ENCODE measurements around the gene GLRA2.

Gene GLRA2

DNA sequence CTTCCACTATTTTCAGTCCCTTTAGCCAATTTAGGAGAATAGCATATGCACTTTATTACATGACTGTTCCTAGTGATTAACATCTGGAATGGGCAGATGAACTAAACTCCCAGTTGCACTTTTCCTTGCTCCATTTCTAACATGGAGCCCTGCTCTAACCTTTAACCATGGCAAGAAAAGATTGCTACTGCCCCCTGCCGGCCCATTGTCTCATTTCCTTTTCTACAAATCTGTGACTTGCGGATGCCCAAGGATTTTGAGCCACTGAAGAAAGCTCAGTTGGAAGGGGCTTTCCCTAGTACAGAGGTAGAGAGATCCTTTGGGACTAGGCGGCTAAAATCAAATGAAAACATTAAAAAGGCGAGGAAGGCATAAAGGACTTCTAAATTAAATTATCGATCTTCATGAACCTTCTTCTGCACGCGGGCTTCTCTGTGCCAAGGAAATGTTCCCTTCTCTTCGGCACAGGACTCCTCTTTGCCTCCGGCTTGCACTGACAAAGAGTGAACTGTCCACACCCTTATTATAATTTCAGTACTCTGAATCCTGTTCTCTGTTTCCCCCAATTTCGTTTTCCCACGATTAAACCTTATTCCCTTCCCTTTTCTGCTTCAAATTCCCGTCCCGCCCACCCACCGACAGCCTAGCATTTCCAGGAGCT is 577 bp upstream of the GLRA2 start:
- H3K9me3 ChIP-seq (ENCODE audit: insufficient read depth, low read depth, low read length): no peaks in the 10 kb centered on the region
- no peaks in the 10 kb centered on the region for H3K36me3 ChIP-seq (ENCODE audit: insufficient read depth, low read depth, low read length)
- H3K4me1 ChIP-seq (ENCODE audit: insufficient read depth, low read length): no peaks in the 10 kb centered on the region; the same call in 1 of the 2 replicates
- H3K27ac ChIP-seq (ENCODE audit: low read length): no peak overlapping the region
- no peak overlapping the region for H3K9ac ChIP-seq (ENCODE audit: low read depth, low read length)
- H3K27me3 ChIP-seq (ENCODE audit: insufficient read depth, low read length): no peaks in the 10 kb centered on the region
- peak overlapping the region; percentile 57; the same call in 1 of the 2 replicates for H3K4me3 ChIP-seq (ENCODE audit: low read length)

DNA sequence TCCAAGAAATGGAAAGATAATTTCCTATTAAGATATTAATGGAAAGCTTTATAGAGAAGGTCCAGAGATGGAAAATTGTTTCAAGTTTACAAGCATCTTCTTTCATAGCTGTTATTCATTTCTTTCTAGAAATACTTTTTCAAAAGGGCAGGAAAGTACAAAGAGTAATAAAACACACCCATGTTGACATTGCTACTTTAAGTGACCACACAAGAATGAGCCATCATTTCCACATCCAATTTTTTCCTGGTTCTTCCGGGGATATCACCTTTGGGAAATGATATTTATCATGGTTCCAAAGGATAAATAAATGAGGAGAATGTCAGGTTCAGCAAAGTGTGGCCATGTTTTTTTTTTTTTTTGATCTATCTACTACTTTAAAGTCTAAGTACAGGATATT is 4.5 kb downstream of the GLRA2 start:
- H3K9me3 ChIP-seq (ENCODE audit: insufficient read depth, low read depth, low read length): no peaks in the 10 kb centered on the region
- H3K4me1 ChIP-seq (ENCODE audit: insufficient read depth, low read length): no peaks in the 10 kb centered on the region
- H3K27ac ChIP-seq (ENCODE audit: low read length): no peak overlapping the region
- no peak overlapping the region for H3K9ac ChIP-seq (ENCODE audit: low read depth, low read length)
- no peaks in the 10 kb centered on the region for H3K36me3 ChIP-seq (ENCODE audit: insufficient read depth, low read depth, low read length)
- no peaks in the 10 kb centered on the region for H3K27me3 ChIP-seq (ENCODE audit: insufficient read depth, low read length)
- no peak overlapping the region for H3K4me3 ChIP-seq (ENCODE audit: low read length)

DNA sequence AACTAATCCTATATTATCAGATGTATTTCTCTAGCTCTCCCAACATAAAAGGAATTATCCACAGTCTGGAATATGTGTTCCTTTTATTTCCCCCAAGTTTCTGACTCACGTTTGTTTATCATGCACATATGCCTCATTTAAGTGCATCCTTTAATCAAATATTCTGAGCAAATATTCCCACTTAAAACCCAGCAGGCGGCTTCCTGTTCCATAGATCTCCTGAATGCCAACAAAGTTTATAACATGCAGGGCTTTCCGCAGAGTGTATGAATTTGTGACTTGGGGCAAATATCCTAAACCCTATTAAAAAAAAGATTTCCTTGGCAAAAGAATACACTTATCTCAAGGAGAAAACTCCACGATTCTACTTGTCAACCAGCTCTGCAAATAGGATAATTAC is 16.9 kb downstream of the GLRA2 start:
- H3K9ac ChIP-seq (ENCODE audit: low read depth, low read length): no peak overlapping the region

DNA sequence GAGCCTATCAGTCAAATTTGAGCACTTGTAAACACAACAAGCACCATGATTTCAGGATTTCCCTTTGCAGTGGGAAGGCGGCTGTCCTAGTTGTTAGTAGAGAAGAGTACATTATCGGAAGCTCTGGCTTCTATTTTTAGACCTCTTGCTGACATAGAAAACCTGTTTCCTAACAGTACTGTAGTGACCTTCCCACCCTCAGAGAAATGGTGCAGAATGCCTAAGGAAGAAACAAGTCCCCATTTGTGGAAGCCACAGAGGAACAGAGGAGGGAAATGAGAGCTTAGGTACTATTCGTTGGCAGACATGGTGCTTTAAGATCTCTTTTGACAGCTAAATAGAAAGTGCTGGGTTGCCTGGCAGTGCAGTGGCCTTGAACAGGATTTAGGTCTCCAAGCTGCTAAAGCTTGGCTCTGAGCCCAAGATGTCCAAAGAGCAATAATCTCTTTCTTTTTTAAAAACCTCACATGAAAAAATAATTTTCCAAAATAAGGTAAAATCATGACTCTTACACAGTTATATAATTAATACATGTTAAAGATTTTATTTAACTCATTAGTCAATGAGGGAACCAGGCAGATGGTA is 24.9 kb downstream of the GLRA2 start:
- Histone ChIP-seq H3K9ac (ENCODE audit: low read depth, low read length) (no peak overlapping the region), H3K4me3 (ENCODE audit: low read length) (no peak overlapping the region), H3K27me3 (ENCODE audit: insufficient read depth, low read length) (no peaks in the 10 kb centered on the region), H3K4me1 (ENCODE audit: insufficient read depth, low read length) (no peaks in the 10 kb centered on the region), H3K9me3 (ENCODE audit: insufficient read depth, low read depth, low read length) (no peaks in the 10 kb centered on the region), H3K36me3 (ENCODE audit: insufficient read depth, low read depth, low read length) (no peaks in the 10 kb centered on the region), H3K27ac (ENCODE audit: low read length) (no peak overlapping the region)

More for the DNA sequence above, 16.9 kb downstream of the GLRA2 start:
- H3K4me3 ChIP-seq (ENCODE audit: low read length): no peak overlapping the region
- H3K27me3 ChIP-seq (ENCODE audit: insufficient read depth, low read length): no peaks in the 10 kb centered on the region
- H3K9me3 ChIP-seq (ENCODE audit: insufficient read depth, low read depth, low read length): no peaks in the 10 kb centered on the region
- no peak overlapping the region for H3K27ac ChIP-seq (ENCODE audit: low read length)
- H3K4me1 ChIP-seq (ENCODE audit: insufficient read depth, low read length): no peaks in the 10 kb centered on the region
- no peaks in the 10 kb centered on the region for H3K36me3 ChIP-seq (ENCODE audit: insufficient read depth, low read depth, low read length)

DNA sequence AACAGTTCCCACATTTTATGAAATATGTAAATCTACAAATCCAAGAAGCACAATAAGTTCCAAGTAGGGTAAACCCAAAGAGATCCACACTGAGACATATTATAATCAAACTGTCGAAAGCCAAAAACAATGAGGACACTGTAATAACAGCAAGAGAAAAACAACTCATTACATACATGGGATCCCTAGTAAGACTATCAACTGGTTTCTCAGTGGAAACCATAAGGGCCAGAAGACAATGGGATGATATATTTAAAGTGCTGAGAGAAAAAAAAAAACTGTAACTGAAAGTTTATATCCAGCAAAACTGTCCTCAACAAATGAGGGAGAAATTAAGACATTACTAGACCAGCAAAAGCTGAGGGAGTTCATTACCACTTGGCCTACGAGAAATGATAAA is 34.7 kb downstream of the GLRA2 start:
- no peaks in the 10 kb centered on the region for H3K36me3 ChIP-seq (ENCODE audit: insufficient read depth, low read depth, low read length)
- H3K9me3 ChIP-seq (ENCODE audit: insufficient read depth, low read depth, low read length): 0 out of 2 replicates have a peak, but pooled peaks cover 3% of the 10 kb centered on the region
- H3K9ac ChIP-seq (ENCODE audit: low read depth, low read length): no peak overlapping the region
- no peaks in the 10 kb centered on the region for H3K4me1 ChIP-seq (ENCODE audit: insufficient read depth, low read length)
- no peak overlapping the region for H3K27ac ChIP-seq (ENCODE audit: low read length)
- H3K27me3 ChIP-seq (ENCODE audit: insufficient read depth, low read length): no peaks in the 10 kb centered on the region
- H3K4me3 ChIP-seq (ENCODE audit: low read length): no peak overlapping the region

DNA sequence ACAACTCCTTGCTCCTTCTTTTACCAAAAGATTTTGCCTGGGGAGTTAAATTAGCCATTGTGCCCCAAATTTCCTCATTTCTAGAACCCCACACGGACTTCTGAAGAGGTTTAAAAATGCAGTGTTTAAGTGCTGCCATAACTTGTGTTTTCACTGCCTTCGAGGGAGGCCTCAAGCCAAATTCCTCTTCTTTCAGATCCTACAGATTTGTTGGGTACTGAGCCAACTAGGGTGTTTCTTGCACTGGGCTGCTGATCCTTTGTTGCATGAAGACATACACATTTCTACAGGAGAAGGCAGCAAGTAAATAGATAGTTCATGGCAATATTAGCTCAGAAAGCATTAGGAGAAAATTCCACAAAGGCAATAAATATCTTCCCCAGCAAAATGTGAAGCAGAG is 43.8 kb downstream of the GLRA2 start:
- H3K27ac ChIP-seq (ENCODE audit: low read length): no peak overlapping the region
- no peak overlapping the region for H3K4me3 ChIP-seq (ENCODE audit: low read length)
- no peaks in the 10 kb centered on the region for H3K36me3 ChIP-seq (ENCODE audit: insufficient read depth, low read depth, low read length)
- no peaks in the 10 kb centered on the region for H3K27me3 ChIP-seq (ENCODE audit: insufficient read depth, low read length)
- no peaks in the 10 kb centered on the region for H3K9me3 ChIP-seq (ENCODE audit: insufficient read depth, low read depth, low read length)
- H3K9ac ChIP-seq (ENCODE audit: low read depth, low read length): no peak overlapping the region
- no peaks in the 10 kb centered on the region for H3K4me1 ChIP-seq (ENCODE audit: insufficient read depth, low read length)

DNA sequence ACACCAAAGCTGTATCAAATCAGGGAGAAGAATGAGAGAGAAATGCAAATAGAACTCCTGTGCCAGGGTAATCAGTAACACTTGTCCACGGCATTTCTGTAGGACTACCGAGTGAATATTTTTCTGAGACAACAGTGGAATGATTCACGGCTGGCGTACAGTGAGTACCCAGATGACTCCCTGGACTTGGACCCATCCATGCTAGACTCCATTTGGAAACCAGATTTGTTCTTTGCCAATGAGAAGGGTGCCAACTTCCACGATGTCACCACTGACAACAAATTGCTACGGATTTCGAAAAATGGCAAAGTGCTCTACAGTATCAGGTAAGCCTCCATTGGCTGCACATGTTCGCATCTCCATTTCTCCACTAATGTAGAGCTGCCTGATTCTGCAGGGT is 51.7 kb downstream of the GLRA2 start:
- no peak overlapping the region for H3K4me3 ChIP-seq (ENCODE audit: low read length)
- H3K9me3 ChIP-seq (ENCODE audit: insufficient read depth, low read depth, low read length): no peaks in the 10 kb centered on the region
- no peak overlapping the region for H3K9ac ChIP-seq (ENCODE audit: low read depth, low read length)
- H3K27me3 ChIP-seq (ENCODE audit: insufficient read depth, low read length): no peaks in the 10 kb centered on the region
- H3K27ac ChIP-seq (ENCODE audit: low read length): no peak overlapping the region
- H3K4me1 ChIP-seq (ENCODE audit: insufficient read depth, low read length): no peaks in the 10 kb centered on the region
- H3K36me3 ChIP-seq (ENCODE audit: insufficient read depth, low read depth, low read length): no peaks in the 10 kb centered on the region

DNA sequence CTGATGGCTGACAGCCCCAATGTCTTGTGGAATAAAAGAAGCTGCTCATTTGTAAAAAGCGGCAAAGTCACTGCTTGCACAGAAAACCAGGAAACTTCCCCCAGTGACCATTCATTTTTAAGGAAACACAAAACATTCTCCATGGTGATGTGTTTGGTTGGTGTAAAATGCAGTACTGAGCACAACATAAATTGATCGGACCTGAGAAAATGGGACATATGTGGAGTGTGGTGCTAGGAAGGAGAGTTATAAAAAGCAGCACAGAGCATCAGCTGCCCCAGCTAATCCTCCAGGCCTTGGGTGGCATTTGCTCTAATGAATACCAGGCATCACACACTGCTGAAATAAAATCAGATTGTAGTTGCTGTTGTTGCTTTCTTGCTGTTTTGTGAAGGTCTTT is 55.2 kb downstream of the GLRA2 start:
- no peak overlapping the region for H3K9ac ChIP-seq (ENCODE audit: low read depth, low read length)

DNA sequence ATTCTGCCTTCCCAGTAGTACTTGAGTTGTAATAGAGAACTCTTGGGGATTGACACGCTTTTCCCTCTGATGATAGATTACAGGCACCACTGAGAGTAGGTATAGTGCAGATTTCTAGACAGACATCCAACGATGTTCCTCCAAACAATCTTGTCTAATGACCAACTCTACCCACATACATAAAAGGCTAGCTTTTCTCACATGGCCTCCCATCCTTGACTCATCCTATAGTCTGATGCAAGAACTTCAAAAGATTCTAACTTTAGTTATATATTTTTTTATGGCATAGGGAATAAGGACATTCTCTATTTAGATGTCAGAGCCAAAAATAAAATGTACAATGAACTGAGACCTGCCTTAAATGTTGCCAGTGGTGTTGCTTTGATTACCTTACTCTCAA is 60.9 kb downstream of the GLRA2 start:
- H3K27me3 ChIP-seq (ENCODE audit: insufficient read depth, low read length): no peaks in the 10 kb centered on the region
- no peak overlapping the region for H3K27ac ChIP-seq (ENCODE audit: low read length)
- H3K36me3 ChIP-seq (ENCODE audit: insufficient read depth, low read depth, low read length): no peaks in the 10 kb centered on the region
- no peak overlapping the region for H3K9ac ChIP-seq (ENCODE audit: low read depth, low read length)
- no peak overlapping the region for H3K4me3 ChIP-seq (ENCODE audit: low read length)
- H3K4me1 ChIP-seq (ENCODE audit: insufficient read depth, low read length): no peaks in the 10 kb centered on the region
- no peaks in the 10 kb centered on the region for H3K9me3 ChIP-seq (ENCODE audit: insufficient read depth, low read depth, low read length)

More for the DNA sequence above, 55.2 kb downstream of the GLRA2 start:
- Histone ChIP-seq H3K27me3 (ENCODE audit: insufficient read depth, low read length) (no peaks in the 10 kb centered on the region), H3K27ac (ENCODE audit: low read length) (no peak overlapping the region), H3K9me3 (ENCODE audit: insufficient read depth, low read depth, low read length) (no peaks in the 10 kb centered on the region), H3K4me3 (ENCODE audit: low read length) (no peak overlapping the region), H3K36me3 (ENCODE audit: insufficient read depth, low read depth, low read length) (no peaks in the 10 kb centered on the region), H3K4me1 (ENCODE audit: insufficient read depth, low read length) (no peaks in the 10 kb centered on the region)

DNA sequence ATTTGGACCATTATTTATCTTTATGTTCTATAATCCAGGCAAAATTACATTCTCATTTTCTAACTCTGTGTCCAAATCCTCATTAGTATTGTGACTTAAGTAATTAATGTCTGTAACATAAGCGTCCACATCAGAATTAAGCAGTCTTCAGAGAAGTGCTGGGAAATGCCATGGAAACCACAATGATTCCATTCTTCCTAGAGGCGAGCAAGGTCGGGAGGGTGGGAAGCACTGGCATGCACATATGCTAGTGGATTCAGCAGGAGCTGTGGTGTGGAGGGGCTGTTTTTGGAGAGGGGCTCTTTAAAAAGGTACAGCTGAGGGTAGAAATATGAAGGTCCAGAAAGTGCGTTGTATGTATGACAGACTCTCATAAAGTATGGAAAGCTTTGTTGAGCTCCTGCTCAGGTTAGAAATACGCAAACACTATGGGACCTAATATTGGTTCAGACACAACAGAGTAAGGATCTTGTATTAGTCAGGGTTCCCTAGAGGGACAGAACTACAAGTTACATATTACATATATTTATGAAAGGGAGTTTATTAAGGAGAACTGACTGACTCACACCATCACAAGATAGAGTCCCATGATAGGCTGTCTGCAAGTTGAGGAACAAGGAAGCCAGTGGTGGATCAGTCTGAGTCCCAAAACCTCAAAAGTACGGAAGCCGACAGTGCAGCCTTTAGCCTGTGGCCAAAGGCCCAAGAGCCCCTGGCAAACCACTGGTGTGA is 61.5 kb downstream of the GLRA2 start:
- Histone ChIP-seq H3K4me1 (ENCODE audit: insufficient read depth, low read length) (no peaks in the 10 kb centered on the region), H3K27me3 (ENCODE audit: insufficient read depth, low read length) (no peaks in the 10 kb centered on the region), H3K27ac (ENCODE audit: low read length) (no peak overlapping the region), H3K4me3 (ENCODE audit: low read length) (no peak overlapping the region), H3K36me3 (ENCODE audit: insufficient read depth, low read depth, low read length) (no peaks in the 10 kb centered on the region), H3K9me3 (ENCODE audit: insufficient read depth, low read depth, low read length) (no peaks in the 10 kb centered on the region), H3K9ac (ENCODE audit: low read depth, low read length) (no peak overlapping the region)

DNA sequence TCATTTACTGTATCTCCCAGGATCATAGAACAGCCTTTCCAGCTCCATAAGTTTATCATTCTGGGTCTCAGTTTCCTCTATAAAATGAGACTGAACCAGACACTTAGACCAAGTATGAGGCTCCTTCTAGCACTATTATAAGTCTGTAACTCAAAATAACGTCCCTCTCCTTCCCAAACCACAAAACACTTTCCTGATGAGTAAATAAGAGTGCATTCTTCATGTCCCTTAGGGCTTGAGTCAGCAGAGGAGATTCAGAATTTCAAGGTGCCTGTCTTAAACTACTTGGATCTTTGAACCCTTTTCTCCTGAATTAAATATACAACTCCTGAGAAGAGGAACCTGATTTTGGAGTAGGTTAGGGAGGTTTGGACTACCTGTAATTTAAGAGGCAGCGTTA is 62.6 kb downstream of the GLRA2 start:
- Histone ChIP-seq H3K4me1 (ENCODE audit: insufficient read depth, low read length) (no peaks in the 10 kb centered on the region), H3K9ac (ENCODE audit: low read depth, low read length) (no peak overlapping the region), H3K36me3 (ENCODE audit: insufficient read depth, low read depth, low read length) (no peaks in the 10 kb centered on the region), H3K4me3 (ENCODE audit: low read length) (no peak overlapping the region), H3K9me3 (ENCODE audit: insufficient read depth, low read depth, low read length) (no peaks in the 10 kb centered on the region), H3K27me3 (ENCODE audit: insufficient read depth, low read length) (no peaks in the 10 kb centered on the region), H3K27ac (ENCODE audit: low read length) (no peak overlapping the region)

DNA sequence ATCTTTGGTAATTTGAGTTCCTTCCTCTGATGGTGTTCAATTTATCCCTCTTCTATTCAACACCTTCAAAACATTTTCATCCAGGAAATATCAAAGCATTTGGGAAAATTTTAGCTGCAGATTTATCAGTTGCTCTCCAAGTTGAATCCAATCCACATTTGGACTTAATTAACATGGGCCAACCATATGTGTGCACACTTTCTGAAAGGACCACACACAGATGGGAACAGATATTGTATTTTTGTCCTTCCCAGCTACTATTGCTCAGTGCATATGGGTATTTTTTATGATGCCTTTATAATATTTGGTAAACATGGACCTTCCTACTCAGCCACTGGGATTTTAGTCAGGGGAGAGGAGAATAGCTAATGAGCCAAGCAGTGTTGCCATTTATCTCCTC is 65.2 kb downstream of the GLRA2 start:
- H3K27me3 ChIP-seq (ENCODE audit: insufficient read depth, low read length): no peaks in the 10 kb centered on the region
- no peak overlapping the region for H3K4me3 ChIP-seq (ENCODE audit: low read length)
- peaks cover 6% of the 10 kb centered on the region; the same call in 1 of the 2 replicates for H3K4me1 ChIP-seq (ENCODE audit: insufficient read depth, low read length)

More for the DNA sequence above, 65.2 kb downstream of the GLRA2 start:
- Histone ChIP-seq H3K36me3 (ENCODE audit: insufficient read depth, low read depth, low read length) (no peaks in the 10 kb centered on the region), H3K27ac (ENCODE audit: low read length) (no peak overlapping the region), H3K9ac (ENCODE audit: low read depth, low read length) (no peak overlapping the region), H3K9me3 (ENCODE audit: insufficient read depth, low read depth, low read length) (no peaks in the 10 kb centered on the region)
